WTC11 (cell line): ENCODE data around the gene TRMT2A. TPM values are rescaled to one million over a fixed set of nuclear protein-coding genes. Genes with fewer than 3 reads are reported as not detected.

Experiments
- ESRRA ChIP-seq: sonication (generic); formaldehyde crosslinking; IDR thresholded peaks from 2 replicates; pipeline ENCODE4 v1.8.1; 2022; ENCODE audit warnings: mild to moderate bottlenecking, missing genetic modification reagents, borderline replicate concordance
- ETV6 ChIP-seq: sonication (generic); formaldehyde crosslinking; IDR thresholded peaks from 2 replicates; pipeline ENCODE4 v1.8.1; 2022; ENCODE audit warnings: mild to moderate bottlenecking, missing genetic modification reagents
- FOXJ3 ChIP-seq: sonication (generic); formaldehyde crosslinking; IDR thresholded peaks from 2 replicates; pipeline ENCODE4 v1.9.0; 2021; ENCODE audit warnings: missing genetic modification reagents, mild to moderate bottlenecking, borderline replicate concordance
- GRHL2 ChIP-seq: fragments of 250-450 bp; sonication (Bioruptor Pico); IDR thresholded peaks from 2 replicates; pipeline ENCODE4 v1.8.0; 2022; ENCODE audit warnings: mild to moderate bottlenecking, moderate library complexity; ENCODE audit not compliant: insufficient replicate concordance, severe bottlenecking
- GTF2I ChIP-seq: fragments of 250-450 bp; sonication (Bioruptor Pico); conservative IDR thresholded peaks from 2 replicates; pipeline ENCODE4 v1.4.0; 2021; ENCODE audit warnings: mild to moderate bottlenecking
- HMGA2 ChIP-seq: fragments of 250-450 bp; sonication (Bioruptor Pico); IDR thresholded peaks from 2 replicates; pipeline ENCODE4 v1.4.0; 2021; ENCODE audit warnings: mild to moderate bottlenecking, moderate library complexity
- JUN ChIP-seq: sonication (generic); formaldehyde crosslinking; IDR thresholded peaks from 2 replicates; pipeline ENCODE4 v1.8.0; 2023; ENCODE audit warnings: mild to moderate bottlenecking, missing genetic modification reagents
- MYBL2 ChIP-seq: sonication (generic); formaldehyde crosslinking; IDR thresholded peaks from 2 replicates; pipeline ENCODE4 v1.8.1; 2023; ENCODE audit warnings: mild to moderate bottlenecking, moderate library complexity, missing genetic modification reagents
- NFE2L1 ChIP-seq: sonication (generic); formaldehyde crosslinking; IDR thresholded peaks from 2 replicates; pipeline ENCODE4 v1.8.1; 2023; ENCODE audit warnings: missing genetic modification reagents
- NR1H2 ChIP-seq: sonication (generic); formaldehyde crosslinking; IDR thresholded peaks from 2 replicates; pipeline ENCODE4 v1.9.0; 2021; ENCODE audit warnings: mild to moderate bottlenecking, moderate library complexity, missing genetic modification reagents
- OVOL2 ChIP-seq: fragments of 250-450 bp; sonication (Bioruptor Pico); IDR thresholded peaks from 2 replicates; pipeline ENCODE4 v1.9.0; 2021; ENCODE audit warnings: mild to moderate bottlenecking, borderline replicate concordance
- TEAD1 ChIP-seq: sonication (generic); formaldehyde crosslinking; IDR thresholded peaks from 2 replicates; pipeline ENCODE4 v1.8.0; 2022; ENCODE audit warnings: mild to moderate bottlenecking, missing genetic modification reagents
- TEAD4 ChIP-seq: sonication (generic); formaldehyde crosslinking; IDR thresholded peaks from 2 replicates; pipeline ENCODE4 v1.8.0; 2022; ENCODE audit warnings: mild to moderate bottlenecking, missing genetic modification reagents
- TP53 ChIP-seq: sonication (generic); formaldehyde crosslinking; IDR thresholded peaks from 2 replicates; pipeline ENCODE4 v1.8.1; 2023; ENCODE audit warnings: mild to moderate bottlenecking, missing genetic modification reagents
- ZNF263 ChIP-seq: sonication (generic); formaldehyde crosslinking; IDR thresholded peaks from 2 replicates; pipeline ENCODE4 v1.8.1; 2022; ENCODE audit warnings: low read depth, mild to moderate bottlenecking, moderate library complexity, missing genetic modification reagents
- ZNF416 ChIP-seq: fragments of 250-450 bp; sonication (Bioruptor Pico); IDR thresholded peaks from 2 replicates; pipeline ENCODE4 v1.9.0; 2021; ENCODE audit warnings: mild to moderate bottlenecking, inconsistent platforms
- total RNA-seq: library from RNA; stranded (reverse); gene quantifications from 3 replicates; pipeline ENCODE4 v1.2.3, GENCODE V29; 2021
- TF ChIP-seq, protein P1 (sequence below): fragments of 250-450 bp; sonication (Bioruptor Pico); conservative IDR thresholded peaks from 2 replicates; pipeline ENCODE4 v1.9.0; 2021; ENCODE audit warnings: mild to moderate bottlenecking
- TF ChIP-seq, protein P2 (sequence below): fragments of 250-450 bp; sonication (Bioruptor Pico); IDR thresholded peaks from 2 replicates; pipeline ENCODE4 v2.1.2; 2022; ENCODE audit warnings: mild to moderate bottlenecking, moderate library complexity
- TF ChIP-seq, protein P3 (sequence below): sonication (generic); formaldehyde crosslinking; IDR thresholded peaks from 2 replicates; pipeline ENCODE4 v1.8.1; 2022; ENCODE audit warnings: mild to moderate bottlenecking, missing genetic modification reagents, moderate library complexity, borderline replicate concordance
- TF ChIP-seq, protein P4 (sequence below): fragments of 250-450 bp; sonication (Bioruptor Pico); IDR thresholded peaks from 2 replicates; pipeline ENCODE4 v1.9.0; 2021; ENCODE audit warnings: mild to moderate bottlenecking
- TF ChIP-seq, protein P5 (sequence below): sonication (generic); formaldehyde crosslinking; IDR thresholded peaks from 2 replicates; pipeline ENCODE4 v1.8.0; 2023; ENCODE audit warnings: mild to moderate bottlenecking, missing genetic modification reagents
- TF ChIP-seq, protein P6 (sequence below): sonication (generic); formaldehyde crosslinking; IDR thresholded peaks from 2 replicates; pipeline ENCODE4 v1.8.0; 2022; ENCODE audit warnings: mild to moderate bottlenecking, missing genetic modification reagents
- TF ChIP-seq, protein P7 (sequence below): fragments of 250-450 bp; sonication (Bioruptor Pico); IDR thresholded peaks from 2 replicates; pipeline ENCODE4 v1.9.0; 2021; ENCODE audit warnings: moderate library complexity, mild to moderate bottlenecking, inconsistent platforms, borderline replicate concordance
- TF ChIP-seq, protein P8 (sequence below): sonication (generic); formaldehyde crosslinking; IDR thresholded peaks from 2 replicates; pipeline ENCODE4 v1.8.1; 2022; ENCODE audit warnings: mild to moderate bottlenecking, moderate library complexity, missing genetic modification reagents
- TF ChIP-seq, protein P9 (sequence below): sonication (generic); formaldehyde crosslinking; IDR thresholded peaks from 2 replicates; pipeline ENCODE4 v1.8.1; 2023; ENCODE audit warnings: mild to moderate bottlenecking, missing genetic modification reagents, borderline replicate concordance

The TRMT2A gene
- total RNA-seq, 1 experiment from 2014 or later: 68.6 TPM

DNA sequence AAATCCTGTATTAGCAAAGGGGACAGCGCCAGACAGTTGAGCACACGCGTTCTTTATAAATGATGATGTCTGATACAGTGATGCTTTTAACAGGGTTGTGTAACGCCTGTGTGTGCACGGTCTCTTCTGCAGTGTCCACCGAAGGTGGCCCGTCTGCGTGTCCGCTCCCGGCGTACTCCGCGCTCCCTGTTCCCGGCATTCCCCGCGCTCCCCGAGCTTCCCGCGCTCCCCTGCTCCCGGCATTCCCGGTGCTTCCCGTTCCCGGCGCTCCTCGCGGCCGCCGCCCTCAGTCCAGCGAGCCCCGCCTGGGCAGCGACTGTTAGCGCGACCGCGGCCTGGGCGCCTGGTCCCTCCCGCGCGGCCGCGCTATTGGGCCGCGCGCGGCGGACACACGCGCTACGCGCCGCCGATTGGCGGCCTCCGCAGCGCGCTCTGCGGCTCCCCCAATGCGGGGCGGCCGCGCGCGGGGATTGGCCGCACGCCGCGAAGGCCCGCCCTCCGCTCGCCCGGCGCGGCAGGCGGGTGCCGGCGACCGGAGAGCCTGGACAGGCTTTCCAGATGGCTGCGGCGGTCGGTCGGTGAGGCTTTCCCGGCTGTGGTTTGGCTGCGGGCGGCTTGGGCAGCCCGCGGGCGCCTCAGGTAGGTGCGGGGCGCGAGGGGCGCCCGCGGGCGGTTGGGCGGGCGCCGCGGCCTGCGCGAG, 37.1 kb downstream of the TRMT2A start, which contains the start of gene DGCR8 (continued):
- TF ChIP-seq, protein P1, sequence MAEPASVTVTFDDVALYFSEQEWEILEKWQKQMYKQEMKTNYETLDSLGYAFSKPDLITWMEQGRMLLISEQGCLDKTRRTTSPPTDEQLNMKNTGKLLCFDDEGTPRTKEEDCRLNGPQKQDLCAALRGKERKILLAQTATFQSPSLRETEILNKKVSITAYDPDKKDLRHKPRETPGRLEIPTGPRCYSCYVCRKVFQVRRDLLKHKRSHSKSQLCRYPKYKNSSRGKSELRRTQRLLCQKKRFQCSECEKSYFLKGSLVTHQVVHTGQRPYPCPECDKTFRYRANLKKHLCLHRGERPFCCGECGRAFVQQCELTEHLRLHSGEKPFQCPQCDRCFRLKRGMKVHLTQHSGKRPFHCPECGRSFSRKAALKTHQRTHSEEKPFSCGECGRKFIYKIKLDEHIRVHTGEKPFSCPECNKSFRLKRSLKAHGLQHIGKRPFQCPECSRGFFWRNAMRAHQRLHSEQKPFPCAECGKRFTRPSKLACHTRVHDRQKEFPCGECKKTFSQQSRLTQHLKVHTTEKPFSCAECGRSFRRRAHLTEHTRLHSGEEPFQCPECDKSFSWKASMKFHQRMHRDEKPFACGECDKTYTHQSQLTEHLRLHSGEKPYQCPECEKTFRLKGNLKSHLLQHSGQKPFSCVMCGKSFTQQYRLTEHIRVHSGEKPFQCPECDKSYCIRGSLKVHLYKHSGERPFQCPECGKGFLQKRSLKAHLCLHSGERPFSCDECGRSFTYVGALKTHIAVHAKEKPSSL (CRISPR knock-in tag): no peak
- TF ChIP-seq GTF2I (no peak), GRHL2 (CRISPR knock-in tag) (no peak), TP53 (CRISPR knock-in tag) (no peak), ETV6 (CRISPR knock-in tag) (peak; percentile 53), ZNF263 (CRISPR knock-in tag) (no peak), NR1H2 (CRISPR knock-in tag) (no peak), FOXJ3 (CRISPR knock-in tag) (no peak), NFE2L1 (CRISPR knock-in tag) (peak; percentile 90; the same call in 1 of the 2 replicates), TEAD4 (CRISPR knock-in tag) (no peak), HMGA2 (CRISPR knock-in tag) (no peak), ZNF416 (no peak), JUN (CRISPR knock-in tag) (no peak), MYBL2 (CRISPR knock-in tag) (peak; percentile 94), ESRRA (CRISPR knock-in tag) (no peak), OVOL2 (CRISPR knock-in tag) (no peak; the same call in 1 of the 2 replicates), TEAD1 (CRISPR knock-in tag) (peak; percentile 65)
- TF ChIP-seq, protein P2, sequence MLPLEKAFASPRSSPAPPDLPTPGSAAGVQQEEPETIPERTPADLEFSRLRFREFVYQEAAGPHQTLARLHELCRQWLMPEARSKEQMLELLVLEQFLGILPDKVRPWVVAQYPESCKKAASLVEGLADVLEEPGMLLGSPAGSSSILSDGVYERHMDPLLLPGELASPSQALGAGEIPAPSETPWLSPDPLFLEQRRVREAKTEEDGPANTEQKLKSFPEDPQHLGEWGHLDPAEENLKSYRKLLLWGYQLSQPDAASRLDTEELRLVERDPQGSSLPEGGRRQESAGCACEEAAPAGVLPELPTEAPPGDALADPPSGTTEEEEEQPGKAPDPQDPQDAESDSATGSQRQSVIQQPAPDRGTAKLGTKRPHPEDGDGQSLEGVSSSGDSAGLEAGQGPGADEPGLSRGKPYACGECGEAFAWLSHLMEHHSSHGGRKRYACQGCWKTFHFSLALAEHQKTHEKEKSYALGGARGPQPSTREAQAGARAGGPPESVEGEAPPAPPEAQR (CRISPR knock-in tag): no peak
- TF ChIP-seq, protein P3, sequence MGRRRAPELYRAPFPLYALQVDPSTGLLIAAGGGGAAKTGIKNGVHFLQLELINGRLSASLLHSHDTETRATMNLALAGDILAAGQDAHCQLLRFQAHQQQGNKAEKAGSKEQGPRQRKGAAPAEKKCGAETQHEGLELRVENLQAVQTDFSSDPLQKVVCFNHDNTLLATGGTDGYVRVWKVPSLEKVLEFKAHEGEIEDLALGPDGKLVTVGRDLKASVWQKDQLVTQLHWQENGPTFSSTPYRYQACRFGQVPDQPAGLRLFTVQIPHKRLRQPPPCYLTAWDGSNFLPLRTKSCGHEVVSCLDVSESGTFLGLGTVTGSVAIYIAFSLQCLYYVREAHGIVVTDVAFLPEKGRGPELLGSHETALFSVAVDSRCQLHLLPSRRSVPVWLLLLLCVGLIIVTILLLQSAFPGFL (CRISPR knock-in tag): 0 out of 2 replicates have a peak, but pooled peaks have one; percentile 43
- TF ChIP-seq, protein P4, sequence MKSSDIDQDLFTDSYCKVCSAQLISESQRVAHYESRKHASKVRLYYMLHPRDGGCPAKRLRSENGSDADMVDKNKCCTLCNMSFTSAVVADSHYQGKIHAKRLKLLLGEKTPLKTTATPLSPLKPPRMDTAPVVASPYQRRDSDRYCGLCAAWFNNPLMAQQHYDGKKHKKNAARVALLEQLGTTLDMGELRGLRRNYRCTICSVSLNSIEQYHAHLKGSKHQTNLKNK (CRISPR knock-in tag): no peak
- TF ChIP-seq, protein P5, sequence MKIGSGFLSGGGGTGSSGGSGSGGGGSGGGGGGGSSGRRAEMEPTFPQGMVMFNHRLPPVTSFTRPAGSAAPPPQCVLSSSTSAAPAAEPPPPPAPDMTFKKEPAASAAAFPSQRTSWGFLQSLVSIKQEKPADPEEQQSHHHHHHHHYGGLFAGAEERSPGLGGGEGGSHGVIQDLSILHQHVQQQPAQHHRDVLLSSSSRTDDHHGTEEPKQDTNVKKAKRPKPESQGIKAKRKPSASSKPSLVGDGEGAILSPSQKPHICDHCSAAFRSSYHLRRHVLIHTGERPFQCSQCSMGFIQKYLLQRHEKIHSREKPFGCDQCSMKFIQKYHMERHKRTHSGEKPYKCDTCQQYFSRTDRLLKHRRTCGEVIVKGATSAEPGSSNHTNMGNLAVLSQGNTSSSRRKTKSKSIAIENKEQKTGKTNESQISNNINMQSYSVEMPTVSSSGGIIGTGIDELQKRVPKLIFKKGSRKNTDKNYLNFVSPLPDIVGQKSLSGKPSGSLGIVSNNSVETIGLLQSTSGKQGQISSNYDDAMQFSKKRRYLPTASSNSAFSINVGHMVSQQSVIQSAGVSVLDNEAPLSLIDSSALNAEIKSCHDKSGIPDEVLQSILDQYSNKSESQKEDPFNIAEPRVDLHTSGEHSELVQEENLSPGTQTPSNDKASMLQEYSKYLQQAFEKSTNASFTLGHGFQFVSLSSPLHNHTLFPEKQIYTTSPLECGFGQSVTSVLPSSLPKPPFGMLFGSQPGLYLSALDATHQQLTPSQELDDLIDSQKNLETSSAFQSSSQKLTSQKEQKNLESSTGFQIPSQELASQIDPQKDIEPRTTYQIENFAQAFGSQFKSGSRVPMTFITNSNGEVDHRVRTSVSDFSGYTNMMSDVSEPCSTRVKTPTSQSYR: peak; percentile 49; the same call in 1 of the 2 replicates
- TF ChIP-seq, protein P6, sequence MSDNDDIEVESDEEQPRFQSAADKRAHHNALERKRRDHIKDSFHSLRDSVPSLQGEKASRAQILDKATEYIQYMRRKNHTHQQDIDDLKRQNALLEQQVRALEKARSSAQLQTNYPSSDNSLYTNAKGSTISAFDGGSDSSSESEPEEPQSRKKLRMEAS (CRISPR knock-in tag): peak; percentile 90
- TF ChIP-seq, protein P7, sequence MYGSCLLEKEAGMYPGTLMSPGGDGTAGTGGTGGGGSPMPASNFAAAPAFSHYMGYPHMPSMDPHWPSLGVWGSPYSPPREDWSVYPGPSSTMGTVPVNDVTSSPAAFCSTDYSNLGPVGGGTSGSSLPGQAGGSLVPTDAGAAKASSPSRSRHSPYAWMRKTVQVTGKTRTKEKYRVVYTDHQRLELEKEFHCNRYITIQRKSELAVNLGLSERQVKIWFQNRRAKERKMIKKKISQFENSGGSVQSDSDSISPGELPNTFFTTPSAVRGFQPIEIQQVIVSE (CRISPR knock-in tag): no peak
- TF ChIP-seq, protein P8, sequence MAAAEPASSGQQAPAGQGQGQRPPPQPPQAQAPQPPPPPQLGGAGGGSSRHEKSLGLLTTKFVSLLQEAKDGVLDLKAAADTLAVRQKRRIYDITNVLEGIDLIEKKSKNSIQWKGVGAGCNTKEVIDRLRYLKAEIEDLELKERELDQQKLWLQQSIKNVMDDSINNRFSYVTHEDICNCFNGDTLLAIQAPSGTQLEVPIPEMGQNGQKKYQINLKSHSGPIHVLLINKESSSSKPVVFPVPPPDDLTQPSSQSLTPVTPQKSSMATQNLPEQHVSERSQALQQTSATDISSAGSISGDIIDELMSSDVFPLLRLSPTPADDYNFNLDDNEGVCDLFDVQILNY (CRISPR knock-in tag): peak; percentile 100
- TF ChIP-seq, protein P9, sequence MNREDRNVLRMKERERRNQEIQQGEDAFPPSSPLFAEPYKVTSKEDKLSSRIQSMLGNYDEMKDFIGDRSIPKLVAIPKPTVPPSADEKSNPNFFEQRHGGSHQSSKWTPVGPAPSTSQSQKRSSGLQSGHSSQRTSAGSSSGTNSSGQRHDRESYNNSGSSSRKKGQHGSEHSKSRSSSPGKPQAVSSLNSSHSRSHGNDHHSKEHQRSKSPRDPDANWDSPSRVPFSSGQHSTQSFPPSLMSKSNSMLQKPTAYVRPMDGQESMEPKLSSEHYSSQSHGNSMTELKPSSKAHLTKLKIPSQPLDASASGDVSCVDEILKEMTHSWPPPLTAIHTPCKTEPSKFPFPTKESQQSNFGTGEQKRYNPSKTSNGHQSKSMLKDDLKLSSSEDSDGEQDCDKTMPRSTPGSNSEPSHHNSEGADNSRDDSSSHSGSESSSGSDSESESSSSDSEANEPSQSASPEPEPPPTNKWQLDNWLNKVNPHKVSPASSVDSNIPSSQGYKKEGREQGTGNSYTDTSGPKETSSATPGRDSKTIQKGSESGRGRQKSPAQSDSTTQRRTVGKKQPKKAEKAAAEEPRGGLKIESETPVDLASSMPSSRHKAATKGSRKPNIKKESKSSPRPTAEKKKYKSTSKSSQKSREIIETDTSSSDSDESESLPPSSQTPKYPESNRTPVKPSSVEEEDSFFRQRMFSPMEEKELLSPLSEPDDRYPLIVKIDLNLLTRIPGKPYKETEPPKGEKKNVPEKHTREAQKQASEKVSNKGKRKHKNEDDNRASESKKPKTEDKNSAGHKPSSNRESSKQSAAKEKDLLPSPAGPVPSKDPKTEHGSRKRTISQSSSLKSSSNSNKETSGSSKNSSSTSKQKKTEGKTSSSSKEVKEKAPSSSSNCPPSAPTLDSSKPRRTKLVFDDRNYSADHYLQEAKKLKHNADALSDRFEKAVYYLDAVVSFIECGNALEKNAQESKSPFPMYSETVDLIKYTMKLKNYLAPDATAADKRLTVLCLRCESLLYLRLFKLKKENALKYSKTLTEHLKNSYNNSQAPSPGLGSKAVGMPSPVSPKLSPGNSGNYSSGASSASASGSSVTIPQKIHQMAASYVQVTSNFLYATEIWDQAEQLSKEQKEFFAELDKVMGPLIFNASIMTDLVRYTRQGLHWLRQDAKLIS (CRISPR knock-in tag): no peak
